Head of caudate nucleus (tissue), 42 donors: ENCODE data around the gene LIG1.
A peak's percentile ranks its signal among the peaks of the same experiment; 100 is the strongest.

Source experiments
- DNase-seq, 42 donors: peaks; one replicate each; pipeline versions ENCODE4 v3.0.0 to v3.0.0-alpha.2; 2020 to 2021; ENCODE audit warnings: mixed read lengths in 7 of 42
- intact Hi-C: fragments of 100-400 bp; cut with DNase I; formaldehyde crosslinking; loops from one replicate; pipeline ENCODE4 v1.15.0; 2022

The LIG1 gene

DNA sequence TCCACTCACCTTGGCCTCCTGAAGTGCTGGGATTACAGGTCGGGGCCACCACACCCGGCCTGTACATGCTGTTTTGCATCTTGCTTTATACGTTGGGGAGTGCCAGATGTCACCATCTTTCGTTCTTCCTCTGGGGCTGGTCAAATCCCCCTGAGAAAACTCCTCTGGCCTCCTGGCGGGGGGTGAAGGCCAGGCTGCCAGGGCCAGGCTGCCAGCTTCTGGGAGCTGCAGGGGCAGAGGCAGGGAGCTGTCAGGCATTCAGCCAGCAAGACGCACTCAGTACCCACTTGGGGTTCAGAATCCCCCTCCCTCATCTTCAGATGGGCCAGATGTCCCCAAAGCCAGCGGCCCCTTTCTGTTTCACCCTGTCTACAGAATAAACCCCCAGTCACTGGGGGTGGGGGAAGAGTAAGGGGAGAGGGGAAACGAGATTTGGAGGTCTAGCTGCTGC is 16.4 kb upstream of the LIG1 start:
- peak in 1 of 42 donors; percentile 21 for DNase-seq
- intact Hi-C loops: no loop called here

DNA sequence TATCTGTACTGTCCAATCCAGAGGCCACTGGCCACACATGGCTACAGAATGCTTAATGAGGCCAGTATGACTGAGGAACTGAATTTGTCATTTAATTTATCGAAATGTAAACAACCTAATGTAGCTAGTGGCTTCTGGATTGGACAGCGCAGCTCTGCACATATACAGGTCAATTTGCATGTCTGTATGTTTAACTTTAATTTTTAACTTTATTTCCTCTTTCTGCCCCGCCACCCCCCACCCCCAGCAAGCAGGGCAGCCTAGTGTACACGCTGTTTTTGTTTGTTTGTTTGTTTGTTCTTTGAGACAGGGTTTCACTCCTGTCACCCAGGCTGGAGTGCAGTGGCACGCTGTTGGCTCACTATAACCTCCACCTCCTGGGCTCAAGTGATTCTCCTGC is 15.9 kb upstream of the LIG1 start:
- DNase-seq: no peak
- intact Hi-C loops: no loop called here

GRCh38 chr19:48183356-48183755 is 13.2 kb upstream of the LIG1 start:
- intact Hi-C loops: no loop called here
- no peak for DNase-seq

DNA sequence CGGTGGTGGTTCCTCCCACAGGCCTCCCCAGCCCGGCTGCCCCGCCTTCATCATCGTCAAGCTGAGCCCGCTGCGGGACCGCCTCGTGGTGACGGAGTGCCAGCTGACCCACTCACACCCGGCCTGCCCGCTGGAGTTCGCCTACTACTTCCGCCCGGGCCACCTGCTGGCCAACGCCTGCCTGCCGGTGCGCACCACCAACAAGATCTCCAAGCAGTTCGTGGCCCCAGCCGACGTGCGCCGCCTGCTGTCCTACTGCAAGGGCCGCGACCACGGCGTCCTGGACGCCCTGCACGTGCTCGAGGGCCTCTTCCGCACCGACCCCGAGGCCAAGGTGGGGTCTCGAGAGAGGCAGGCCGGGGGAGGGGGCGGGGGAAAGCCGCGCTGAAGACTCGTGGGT is 12.3 kb upstream of the LIG1 start:
- intact Hi-C loops: no loop called here
- DNase-seq: no peak

DNA sequence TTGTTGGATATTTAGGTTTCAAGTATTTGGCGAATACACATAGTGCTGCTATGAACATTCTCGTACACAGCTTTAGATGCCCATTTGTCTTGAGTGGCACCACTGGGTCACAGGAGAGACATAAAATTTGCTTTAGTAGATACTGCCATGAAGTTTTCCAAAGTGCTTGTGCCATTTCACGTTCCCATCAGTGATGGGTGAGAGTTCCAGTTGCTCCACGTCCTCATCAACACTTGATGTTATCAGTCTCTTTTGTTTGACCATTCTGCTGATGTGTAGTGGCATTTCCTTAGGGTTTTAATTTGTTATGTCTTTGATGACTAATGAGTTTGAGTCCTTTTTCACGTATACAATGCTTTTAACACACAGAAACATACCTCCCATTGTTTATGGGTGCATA is 11.4 kb upstream of the LIG1 start:
- intact Hi-C loops: no loop called here
- DNase-seq: no peak

DNA sequence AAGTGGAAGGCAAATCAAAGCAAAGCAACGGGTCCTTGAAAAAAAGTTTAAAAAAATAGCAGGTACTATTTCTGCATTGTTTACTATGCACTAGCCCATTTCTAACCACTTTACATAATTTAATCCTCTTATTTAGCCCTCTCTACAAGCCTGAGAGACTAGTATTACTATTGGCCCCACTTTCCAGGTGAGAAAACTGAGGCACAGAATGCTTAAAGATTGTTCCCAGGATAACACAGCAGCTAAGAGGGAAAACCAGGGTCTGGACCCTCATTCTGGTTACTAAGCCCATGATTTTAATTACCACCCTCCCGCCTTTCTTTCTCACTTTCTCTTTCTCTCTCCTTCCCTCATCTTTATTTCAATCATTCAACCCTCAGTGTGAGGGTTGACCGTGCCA is 6.1 kb upstream of the LIG1 start:
- no peak for DNase-seq
- intact Hi-C loops: no loop called here

- intact Hi-C loops: no loop called here
- DNase-seq: no peak
Measured at GRCh38 chr19:48175578-48175977, 5.4 kb upstream of the LIG1 start.

DNA sequence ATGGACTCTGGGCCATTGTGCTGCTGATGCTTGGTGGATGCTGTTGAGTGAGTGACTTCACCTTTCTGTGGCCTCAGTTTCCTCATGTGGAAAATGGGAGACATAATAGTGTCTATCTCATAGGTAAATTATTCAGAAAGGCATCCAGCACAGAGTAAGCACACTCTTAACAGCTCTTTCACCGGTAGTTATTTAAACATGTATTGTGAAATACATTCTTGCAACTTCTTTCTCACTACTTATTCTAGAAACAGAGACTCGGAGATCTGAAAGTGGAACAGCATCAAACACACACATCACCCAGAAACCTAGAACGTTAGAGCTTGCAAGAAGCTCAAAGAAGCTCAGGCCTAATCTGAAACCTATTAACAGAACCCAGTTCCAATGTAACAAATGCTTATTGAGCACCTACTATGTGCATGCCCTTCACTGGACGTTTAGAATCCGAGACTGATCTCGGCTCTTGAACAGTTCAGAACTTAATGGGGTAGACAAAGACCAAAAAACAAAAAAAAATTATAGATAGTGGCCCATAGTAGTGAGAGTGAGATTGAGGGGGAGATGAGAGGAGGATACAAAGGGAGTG is 4.4 kb upstream of the LIG1 start:
- intact Hi-C loops: no loop called here
- no peak for DNase-seq

- intact Hi-C loops: loop anchor here (2.0 kb wide), 1 partner anchor 31 kb away; no protein-coding TSS in a partner anchor
- no peak for DNase-seq
Measured at GRCh38 chr19:48171710-48172109, 1.6 kb upstream of the LIG1 start.

DNA sequence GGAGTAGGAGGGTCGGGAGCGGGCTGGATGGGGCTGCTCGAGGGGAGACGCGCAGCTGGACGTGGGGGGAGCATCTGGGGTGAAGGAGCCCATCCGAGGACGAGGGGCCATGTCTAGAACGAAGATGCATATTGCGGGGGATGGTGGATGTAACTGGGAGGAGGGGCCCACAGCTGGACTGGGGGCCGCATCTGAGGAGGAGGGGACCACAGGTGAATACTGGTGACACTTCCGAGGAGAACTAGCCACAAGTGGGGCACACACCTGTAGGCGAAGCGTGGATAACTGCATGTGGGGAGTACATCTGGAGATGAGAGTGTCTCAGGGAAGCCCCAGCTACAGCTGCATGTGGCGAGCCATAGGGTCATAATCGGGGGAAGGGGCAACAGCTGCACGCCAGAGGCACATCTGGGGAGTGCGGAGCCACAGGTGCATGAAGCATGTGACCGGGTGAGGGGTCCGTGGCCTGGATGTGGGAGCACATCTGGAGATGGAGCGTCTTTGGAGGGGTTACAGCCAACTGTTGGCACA is 738 bp upstream of the LIG1 start:
- peak in 2 of 42 donors; percentile 28 to 42 for DNase-seq
- intact Hi-C loops: loop anchor here (2.0 kb wide), 1 partner anchor 32 kb away; no protein-coding TSS in a partner anchor

- intact Hi-C loops: no loop called here
Measured at GRCh38 chr19:48169578-48169938, 586 bp downstream of the LIG1 start.

DNA sequence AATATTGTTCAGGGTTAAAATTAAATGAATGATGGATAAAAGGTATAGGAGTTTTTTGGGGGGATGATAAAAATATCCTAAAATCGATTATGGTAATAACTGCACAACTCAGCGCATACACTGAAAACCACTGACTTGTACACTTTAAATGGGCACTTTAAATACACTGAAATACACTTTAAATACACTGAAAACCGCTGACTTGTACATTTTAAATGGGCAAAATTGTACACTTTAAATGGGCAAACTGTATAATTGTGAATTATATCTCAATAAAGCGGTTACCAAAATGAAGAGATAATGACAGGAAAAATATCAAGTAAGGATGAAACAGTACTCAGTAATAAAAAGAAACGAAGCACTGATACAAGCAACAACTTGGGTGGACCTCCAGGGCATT is 1.5 kb downstream of the LIG1 start:
- DNase-seq: no peak
- intact Hi-C loops: no loop called here

More at GRCh38 chr19:48169578-48169938, 586 bp downstream of the LIG1 start:
- peak in 38 of 42 donors; percentile 18 to 75 (median 53) for DNase-seq

GRCh38 chr19:48158210-48158790 is 11.8 kb downstream of the LIG1 start:
- intact Hi-C loops: no loop called here
- DNase-seq: no peak

GRCh38 chr19:48154003-48154402 is 16.1 kb downstream of the LIG1 start:
- intact Hi-C loops: loop anchor here (5.0 kb wide), 1 partner anchor 47 kb away; no protein-coding TSS in a partner anchor
- DNase-seq: no peak

- peak; percentile 21 to 92 (median 80) for DNase-seq
- intact Hi-C loops: loop anchor here (5.0 kb wide), 1 partner anchor 45 kb away; no protein-coding TSS in a partner anchor
Measured at GRCh38 chr19:48152551-48152950, 17.6 kb downstream of the LIG1 start.

DNA sequence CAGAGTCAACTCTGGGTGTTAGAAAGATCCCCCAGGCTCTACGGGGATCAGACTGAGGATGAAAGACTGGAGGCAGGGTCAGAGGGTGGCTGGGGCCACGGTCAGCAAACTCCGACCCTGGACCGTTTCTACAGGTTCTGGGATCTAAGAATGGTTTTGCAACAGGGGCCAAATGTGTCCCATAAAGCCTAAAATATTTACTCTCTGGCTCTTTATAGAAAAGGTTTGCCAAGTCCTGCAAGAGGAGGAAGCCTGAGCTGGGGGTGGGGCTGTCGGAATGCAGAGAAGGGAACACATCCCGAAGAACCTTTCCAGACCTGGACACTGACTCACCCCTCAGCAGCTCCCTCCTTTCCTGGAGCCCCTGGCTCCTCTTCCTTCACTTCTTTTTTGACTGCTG is 20.7 kb downstream of the LIG1 start:
- no peak for DNase-seq
- intact Hi-C loops: no loop called here

DNA sequence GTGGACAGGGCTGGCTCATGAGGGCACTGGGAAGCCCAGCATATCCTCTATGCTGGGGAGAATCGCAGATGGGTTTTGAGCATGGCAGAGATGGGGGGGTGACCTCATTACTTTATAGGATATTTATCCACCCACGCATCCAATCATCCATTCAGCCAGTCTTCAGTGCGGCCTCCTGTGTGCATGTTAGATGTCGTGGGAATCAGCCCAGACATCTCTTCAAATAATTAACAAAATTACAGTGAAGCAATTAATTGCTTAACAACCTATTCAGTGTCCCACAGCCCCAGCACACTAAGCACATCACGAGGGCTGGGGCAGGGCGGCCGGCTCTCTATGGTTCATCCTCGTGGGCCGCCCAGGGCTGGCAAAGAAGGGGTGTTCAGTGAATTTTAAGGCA is 21.6 kb downstream of the LIG1 start:
- intact Hi-C loops: no loop called here
- no peak for DNase-seq

- intact Hi-C loops: no loop called here
- peak in 39 of 42 donors; percentile 17 to 87 (median 56) for DNase-seq
Measured at GRCh38 chr19:48147597-48148175, 22.5 kb downstream of the LIG1 start.

DNA sequence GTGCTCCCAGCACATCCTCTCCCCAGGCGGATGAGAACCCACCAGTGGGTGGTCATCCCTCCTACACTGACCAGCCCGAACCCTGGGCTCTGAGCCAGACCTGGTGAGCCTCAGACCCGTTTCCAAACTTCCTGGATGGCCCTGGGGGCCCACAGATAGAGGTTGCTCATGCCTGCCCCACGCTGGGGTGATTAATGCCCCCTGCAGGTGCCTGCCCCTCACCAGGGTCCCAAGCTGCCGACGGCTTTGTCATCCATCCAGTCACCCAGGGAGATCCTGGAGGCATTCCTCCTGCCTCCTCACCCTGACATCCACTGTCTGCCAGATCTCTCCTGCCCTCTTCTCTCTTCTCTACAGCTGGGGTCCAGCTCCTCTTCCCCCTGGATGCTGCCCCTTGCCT is 31.1 kb downstream of the LIG1 start:
- DNase-seq: no peak
- intact Hi-C loops: no loop called here

GRCh38 chr19:48137411-48137810 is 32.7 kb downstream of the LIG1 start:
- intact Hi-C loops: no loop called here
- no peak for DNase-seq

GRCh38 chr19:48136547-48136946 is 33.6 kb downstream of the LIG1 start:
- intact Hi-C loops: no loop called here
- DNase-seq: no peak
